ENCODE measurements around the gene GUCY2F. TPM values are rescaled to one million over a fixed set of nuclear protein-coding genes. Genes with fewer than 3 reads are reported as not detected.

GUCY2F gene
- total RNA-seq, 3 donors from 2014 or later = not detected

DNA sequence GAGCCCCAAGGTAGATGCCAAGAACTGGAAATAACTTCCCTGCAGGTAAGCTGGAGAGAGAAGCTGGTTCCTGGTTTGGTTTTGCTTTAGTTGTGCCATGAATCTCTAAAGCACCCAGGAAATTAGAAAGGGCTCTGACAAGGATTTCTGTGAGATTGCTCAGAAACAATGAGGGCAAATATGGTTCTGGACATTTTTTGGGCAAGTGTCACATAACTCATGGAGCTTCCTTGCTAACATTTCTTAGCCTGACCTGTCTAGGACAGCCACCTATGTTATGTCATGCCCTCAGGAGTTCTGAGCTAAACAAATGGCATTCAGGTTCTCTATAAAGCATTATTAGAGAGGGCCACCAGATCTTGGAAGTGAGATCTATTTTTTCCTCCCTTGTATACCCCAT lies 131.8 kb downstream of the GUCY2F start:
- DNase-seq = no peak
- H3K36me3 ChIP-seq (ENCODE audit: low read depth) = no peaks in the 10 kb centered on the region
- no peaks in the 10 kb centered on the region for H3K9me3 ChIP-seq
- ATAC-seq = no peak
- intact Hi-C loops (cut with DNase I, micrococcal nuclease) = no loop called here
- TF ChIP-seq, protein P1, sequence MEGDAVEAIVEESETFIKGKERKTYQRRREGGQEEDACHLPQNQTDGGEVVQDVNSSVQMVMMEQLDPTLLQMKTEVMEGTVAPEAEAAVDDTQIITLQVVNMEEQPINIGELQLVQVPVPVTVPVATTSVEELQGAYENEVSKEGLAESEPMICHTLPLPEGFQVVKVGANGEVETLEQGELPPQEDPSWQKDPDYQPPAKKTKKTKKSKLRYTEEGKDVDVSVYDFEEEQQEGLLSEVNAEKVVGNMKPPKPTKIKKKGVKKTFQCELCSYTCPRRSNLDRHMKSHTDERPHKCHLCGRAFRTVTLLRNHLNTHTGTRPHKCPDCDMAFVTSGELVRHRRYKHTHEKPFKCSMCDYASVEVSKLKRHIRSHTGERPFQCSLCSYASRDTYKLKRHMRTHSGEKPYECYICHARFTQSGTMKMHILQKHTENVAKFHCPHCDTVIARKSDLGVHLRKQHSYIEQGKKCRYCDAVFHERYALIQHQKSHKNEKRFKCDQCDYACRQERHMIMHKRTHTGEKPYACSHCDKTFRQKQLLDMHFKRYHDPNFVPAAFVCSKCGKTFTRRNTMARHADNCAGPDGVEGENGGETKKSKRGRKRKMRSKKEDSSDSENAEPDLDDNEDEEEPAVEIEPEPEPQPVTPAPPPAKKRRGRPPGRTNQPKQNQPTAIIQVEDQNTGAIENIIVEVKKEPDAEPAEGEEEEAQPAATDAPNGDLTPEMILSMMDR (IDR thresholded peaks at IDR 0.05) = no peak
- H3K4me3 ChIP-seq = no peak overlapping the region
- H3K4me1 ChIP-seq (ENCODE audit: low read depth) = no peaks in the 10 kb centered on the region

DNA sequence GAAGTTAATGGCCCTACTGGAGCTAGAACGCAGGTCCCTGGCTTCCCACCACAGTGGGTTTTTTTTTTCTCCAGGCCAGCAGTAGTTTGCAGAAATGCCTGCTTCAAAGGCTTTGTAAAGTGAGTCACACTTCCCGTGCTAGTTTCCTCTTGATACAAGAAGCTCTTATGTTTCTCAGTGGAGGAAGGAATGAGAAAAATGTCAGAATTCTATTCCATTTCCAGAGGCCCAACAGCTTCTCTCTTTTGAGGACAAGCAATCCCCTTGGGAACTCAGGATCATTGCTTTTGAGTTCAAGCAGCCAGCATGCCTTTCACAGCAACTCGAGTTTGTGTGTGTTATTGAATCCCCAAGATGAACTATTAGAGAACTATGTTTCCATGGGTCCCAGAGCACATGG lies 134.3 kb downstream of the GUCY2F start:
- no peaks in the 10 kb centered on the region for H3K4me1 ChIP-seq (ENCODE audit: low read depth)
- intact Hi-C loops (cut with DNase I, micrococcal nuclease) = no loop called here
- H3K4me3 ChIP-seq = no peak overlapping the region
- no peaks in the 10 kb centered on the region for H3K9me3 ChIP-seq
- DNase-seq (no peak), ATAC-seq (no peak)
- TF ChIP-seq, protein P1 (IDR thresholded peaks at IDR 0.05) = no peak
- no peaks in the 10 kb centered on the region for H3K36me3 ChIP-seq (ENCODE audit: low read depth)

DNA sequence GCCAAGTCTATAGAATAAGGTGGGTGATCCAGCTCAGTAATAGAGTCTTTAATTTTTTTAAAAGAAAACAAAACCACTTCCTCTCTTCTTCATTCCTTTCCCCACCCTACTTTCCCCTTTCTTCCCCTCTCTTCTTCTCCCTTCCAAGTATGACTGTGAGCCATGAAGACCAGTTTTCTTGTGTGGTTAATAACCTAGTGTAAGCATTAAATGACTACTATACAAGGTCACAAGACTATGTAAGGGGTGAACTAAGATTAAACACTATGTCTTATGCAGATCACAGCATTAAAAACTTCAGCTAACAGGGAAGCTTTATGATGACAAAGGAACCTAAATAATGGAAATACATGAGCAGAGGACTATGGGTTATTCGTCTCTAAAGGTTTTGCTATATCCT lies 135.4 kb downstream of the GUCY2F start:
- intact Hi-C loops (cut with DNase I, micrococcal nuclease) = no loop called here
- Histone ChIP-seq H3K4me3 (no peak overlapping the region), H3K9me3 (no peaks in the 10 kb centered on the region), H3K36me3 (ENCODE audit: low read depth) (no peaks in the 10 kb centered on the region), H3K4me1 (ENCODE audit: low read depth) (no peaks in the 10 kb centered on the region)
- no peak for DNase-seq
- no peak for ATAC-seq
- TF ChIP-seq, protein P1 (IDR thresholded peaks at IDR 0.05) = no peak

DNA sequence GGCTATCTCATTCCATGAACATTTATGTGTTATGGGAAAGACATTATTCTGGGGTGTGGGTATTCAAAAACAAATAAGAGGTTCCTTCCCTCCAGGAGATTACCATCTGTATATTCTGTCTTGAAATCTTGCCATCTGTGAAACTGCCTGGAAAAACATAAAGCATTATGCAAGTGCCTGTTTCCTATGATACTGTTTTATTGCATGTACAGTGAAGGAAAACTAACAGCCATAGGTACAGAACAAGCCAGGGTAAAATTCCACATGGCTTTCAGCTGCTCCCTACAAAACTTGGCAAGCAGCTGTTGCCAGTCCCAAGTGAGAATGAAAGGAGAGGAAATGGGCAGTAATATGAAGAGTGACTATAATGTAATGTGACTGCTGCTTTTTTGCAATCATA lies 136.0 kb downstream of the GUCY2F start:
- Histone ChIP-seq H3K4me3 (no peak overlapping the region), H3K9me3 (no peaks in the 10 kb centered on the region), H3K4me1 (ENCODE audit: low read depth) (no peaks in the 10 kb centered on the region), H3K36me3 (ENCODE audit: low read depth) (no peaks in the 10 kb centered on the region)
- DNase-seq (no peak), ATAC-seq (no peak)
- intact Hi-C loops (cut with DNase I, micrococcal nuclease) = no loop called here
- TF ChIP-seq, protein P1 (IDR thresholded peaks at IDR 0.05) = no peak

DNA sequence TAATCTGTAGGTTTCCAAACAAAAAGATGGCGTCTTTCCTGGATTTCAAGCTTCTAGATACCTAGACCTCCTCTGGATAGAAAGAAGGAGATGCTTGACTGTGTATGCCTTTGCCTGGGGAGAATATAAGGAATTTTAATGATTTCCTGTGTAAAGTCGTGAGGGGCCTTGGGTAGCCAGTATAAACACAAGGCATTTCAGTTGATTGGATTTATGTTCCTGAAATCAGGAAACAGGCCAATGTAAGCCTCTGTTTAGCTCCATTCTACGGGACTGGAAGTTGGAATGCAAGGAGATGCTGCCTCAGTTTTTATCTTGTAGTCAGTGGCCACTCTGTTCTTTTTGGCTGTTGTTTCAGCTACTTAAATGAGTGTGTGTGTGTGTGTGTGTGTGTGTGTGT lies 137.2 kb downstream of the GUCY2F start:
- Histone ChIP-seq H3K9me3 (no peaks in the 10 kb centered on the region), H3K4me1 (ENCODE audit: low read depth) (no peaks in the 10 kb centered on the region), H3K36me3 (ENCODE audit: low read depth) (no peaks in the 10 kb centered on the region), H3K4me3 (no peak overlapping the region)
- no peak for DNase-seq
- TF ChIP-seq, protein P1 (IDR thresholded peaks at IDR 0.05) = no peak
- no peak for ATAC-seq
- intact Hi-C loops (cut with DNase I, micrococcal nuclease) = no loop called here

DNA sequence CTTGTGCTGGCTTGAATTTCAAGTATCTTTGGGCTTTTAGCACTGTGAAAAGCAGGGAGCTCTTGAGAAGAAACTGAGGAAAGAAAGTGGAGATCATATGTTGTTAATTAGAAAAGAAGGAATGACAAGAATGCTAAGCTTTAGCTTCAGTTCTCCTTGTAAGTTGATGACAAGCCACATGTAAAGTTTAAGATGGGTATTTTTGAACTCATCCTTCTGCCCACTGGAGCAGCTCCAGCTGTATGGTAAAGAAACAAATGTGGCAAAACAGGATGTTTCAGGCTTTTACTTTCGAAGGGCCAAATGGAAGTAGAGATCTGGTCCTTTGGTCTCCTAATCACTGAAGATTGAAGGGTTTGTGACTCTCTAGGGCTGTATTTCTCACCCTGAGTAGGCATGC lies 137.8 kb downstream of the GUCY2F start:
- intact Hi-C loops (cut with DNase I, micrococcal nuclease) = no loop called here

More for the DNA sequence above, 137.8 kb downstream of the GUCY2F start:
- ATAC-seq (no peak), DNase-seq (no peak)
- TF ChIP-seq, protein P1 (IDR thresholded peaks at IDR 0.05) = no peak
- H3K4me1 ChIP-seq (ENCODE audit: low read depth) = no peaks in the 10 kb centered on the region
- H3K4me3 ChIP-seq = no peak overlapping the region
- H3K9me3 ChIP-seq = no peaks in the 10 kb centered on the region
- no peaks in the 10 kb centered on the region for H3K36me3 ChIP-seq (ENCODE audit: low read depth)

Measured in mucosa of descending colon (tissue), 3 donors.